Glomerular visceral epithelial cell (primary cell): ENCODE measurements around the gene EHD2.
"Not testable (repeated sequence)": the region's sequence is repeated elsewhere in the genome, so short reads cannot be mapped to it uniquely, and the experiment has no call there.

ENCODE experiments used
- DNase-seq: peaks from one replicate; pipeline ENCODE4 v3.0.0-alpha.2; 2016; ENCODE audit errors: extremely low spot score

EHD2 gene

GRCh38 chr19:47713046-47714021 lies at the start of gene EHD2:
Gene EHD2 (plus strand): TSS chr19:47713422. CDS start chr19:47716613, 3,191 bp downstream.
- peak; percentile 84 for DNase-seq

GRCh38 chr19:47663435-47663910 lies 49.7 kb upstream of the EHD2 start:
- peak; percentile 74 for DNase-seq

GRCh38 chr19:47663911-47664771 lies 49.1 kb upstream of the EHD2 start:
- DNase-seq, result peak; percentile 83

- DNase-seq, result not testable (repeated sequence)
These were observed 44.7 kb upstream of the EHD2 start for GRCh38 chr19:47668556-47668955.

GRCh38 chr19:47670736-47671135 lies 42.5 kb upstream of the EHD2 start:
- no peak for DNase-seq

- no peak for DNase-seq
These were observed 41.7 kb upstream of the EHD2 start for GRCh38 chr19:47671499-47671898.

- no peak for DNase-seq
These were observed 39.8 kb upstream of the EHD2 start for GRCh38 chr19:47673426-47673825.

GRCh38 chr19:47674548-47674947 lies 38.7 kb upstream of the EHD2 start:
- DNase-seq, result no peak

GRCh38 chr19:47675271-47675670 lies 38.0 kb upstream of the EHD2 start:
- no peak for DNase-seq

GRCh38 chr19:47675859-47676258 lies 37.4 kb upstream of the EHD2 start:
- no peak for DNase-seq

- DNase-seq, result no peak
These were observed 36.4 kb upstream of the EHD2 start for GRCh38 chr19:47676811-47677210.

- no peak for DNase-seq
These were observed 33.8 kb upstream of the EHD2 start for GRCh38 chr19:47679251-47679900.

GRCh38 chr19:47679922-47680857 lies 33.0 kb upstream of the EHD2 start:
- DNase-seq, result no peak

GRCh38 chr19:47680858-47681332 lies 32.3 kb upstream of the EHD2 start:
- no peak for DNase-seq

- DNase-seq, result no peak
These were observed 31.8 kb upstream of the EHD2 start for GRCh38 chr19:47681388-47681787.

GRCh38 chr19:47681936-47682335 lies 31.3 kb upstream of the EHD2 start:
- DNase-seq, result no peak

GRCh38 chr19:47682939-47683338 lies 30.3 kb upstream of the EHD2 start:
- DNase-seq, result no peak

GRCh38 chr19:47686679-47687450 lies 26.4 kb upstream of the EHD2 start:
- DNase-seq, result no peak

- no peak for DNase-seq
These were observed 25.3 kb upstream of the EHD2 start for GRCh38 chr19:47687906-47688305.

GRCh38 chr19:47691090-47691489 lies 22.1 kb upstream of the EHD2 start:
- DNase-seq, result no peak
